MM.1S (cell line): ENCODE measurements around the gene PRCP.

Source experiments
- EZH2 ChIP-seq: fragments of 300-600 bp; sonication (generic); optimal IDR thresholded peaks from 2 replicates; pipeline ENCODE3; 2017; ENCODE audit warnings: low read depth, mild to moderate bottlenecking, antibody characterized with exemption, low read length, mixed read lengths
- EZH2phosphoT487 ChIP-seq: fragments of 300-600 bp; sonication (generic); IDR thresholded peaks from 2 replicates; pipeline ENCODE4 v1.6.1; 2018; ENCODE audit warnings: antibody characterized with exemption, low read length
- TF ChIP-seq, protein P1 (sequence below): fragments of 300-600 bp; sonication (generic); IDR thresholded peaks from 2 replicates; pipeline ENCODE4 v1.5.1; 2016; ENCODE audit warnings: antibody characterized with exemption, low read length, mixed read lengths

DNA sequence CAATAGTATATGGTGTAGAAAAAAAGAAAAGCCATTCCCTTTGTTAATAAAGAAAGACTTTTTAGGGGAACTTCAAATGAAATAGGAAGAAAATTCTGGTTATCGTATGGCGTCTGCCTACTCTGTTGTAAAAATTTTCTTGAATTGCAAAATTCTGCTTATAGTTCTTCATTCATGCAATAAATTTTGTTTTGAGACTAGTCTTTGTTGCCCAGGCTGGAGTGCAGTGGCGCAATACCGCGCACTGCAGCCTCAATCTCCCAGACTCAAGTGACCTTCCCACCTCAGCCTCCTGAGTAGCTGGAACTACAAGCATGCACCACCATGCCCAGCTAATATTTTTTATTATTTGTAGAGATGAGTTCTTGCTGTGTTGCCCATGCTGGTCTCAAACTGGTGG, 7.1 kb upstream of the PRCP start:
- TF ChIP-seq, protein P1, sequence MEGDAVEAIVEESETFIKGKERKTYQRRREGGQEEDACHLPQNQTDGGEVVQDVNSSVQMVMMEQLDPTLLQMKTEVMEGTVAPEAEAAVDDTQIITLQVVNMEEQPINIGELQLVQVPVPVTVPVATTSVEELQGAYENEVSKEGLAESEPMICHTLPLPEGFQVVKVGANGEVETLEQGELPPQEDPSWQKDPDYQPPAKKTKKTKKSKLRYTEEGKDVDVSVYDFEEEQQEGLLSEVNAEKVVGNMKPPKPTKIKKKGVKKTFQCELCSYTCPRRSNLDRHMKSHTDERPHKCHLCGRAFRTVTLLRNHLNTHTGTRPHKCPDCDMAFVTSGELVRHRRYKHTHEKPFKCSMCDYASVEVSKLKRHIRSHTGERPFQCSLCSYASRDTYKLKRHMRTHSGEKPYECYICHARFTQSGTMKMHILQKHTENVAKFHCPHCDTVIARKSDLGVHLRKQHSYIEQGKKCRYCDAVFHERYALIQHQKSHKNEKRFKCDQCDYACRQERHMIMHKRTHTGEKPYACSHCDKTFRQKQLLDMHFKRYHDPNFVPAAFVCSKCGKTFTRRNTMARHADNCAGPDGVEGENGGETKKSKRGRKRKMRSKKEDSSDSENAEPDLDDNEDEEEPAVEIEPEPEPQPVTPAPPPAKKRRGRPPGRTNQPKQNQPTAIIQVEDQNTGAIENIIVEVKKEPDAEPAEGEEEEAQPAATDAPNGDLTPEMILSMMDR: no peak
- TF ChIP-seq EZH2phosphoT487 (no peak), EZH2 (no peak)
